ENCODE data around the gene FBXO47.

The FBXO47 gene

GRCh38 chr17:38889745-38890409 lies 77.3 kb downstream of the FBXO47 start:
- TF ChIP-seq ZBTB20 (tag by site-specific recombination; IDR thresholded peaks at IDR 0.05) = no peak
- TF ChIP-seq KLF8 (tag by site-specific recombination; IDR thresholded peaks at IDR 0.05) = no peak
- no peak for TF ChIP-seq KLF16 (tag by site-specific recombination; IDR thresholded peaks at IDR 0.05)
- no peak for TF ChIP-seq ZNF558 (tag by site-specific recombination; IDR thresholded peaks at IDR 0.05)
- no peak for TF ChIP-seq ZNF571 (tag by site-specific recombination; IDR thresholded peaks at IDR 0.05)
- no peak for TF ChIP-seq PATZ1 (tag by site-specific recombination; IDR thresholded peaks at IDR 0.05)
- TF ChIP-seq SP7 (tag by site-specific recombination; IDR thresholded peaks at IDR 0.05) = no peak
- TF ChIP-seq ZSCAN30 (tag by site-specific recombination; IDR thresholded peaks at IDR 0.05) = no peak
- TF ChIP-seq ZNF266 (tag by site-specific recombination; IDR thresholded peaks at IDR 0.05; ENCODE audit: low read depth) = no peak
- no peak for TF ChIP-seq ZBTB48 (tag by site-specific recombination; IDR thresholded peaks at IDR 0.05)
- no peak for TF ChIP-seq ZNF529 (tag by site-specific recombination; IDR thresholded peaks at IDR 0.05; ENCODE audit: insufficient replicate concordance)
- TF ChIP-seq GLIS2 (tag by site-specific recombination; IDR thresholded peaks at IDR 0.05) = no peak
- TF ChIP-seq ZNF433 (tag by site-specific recombination; IDR thresholded peaks at IDR 0.05; ENCODE audit: low read depth) = no peak
- TF ChIP-seq MYNN (tag by site-specific recombination; IDR thresholded peaks at IDR 0.05; ENCODE audit: borderline replicate concordance) = no peak
- TF ChIP-seq YY2 (tag by site-specific recombination; IDR thresholded peaks at IDR 0.05) = no peak
- TF ChIP-seq ZNF423 (tag by site-specific recombination; IDR thresholded peaks at IDR 0.05) = no peak
- TF ChIP-seq ZNF184 (tag by site-specific recombination; IDR thresholded peaks at IDR 0.05) = no peak
- TF ChIP-seq SCRT1 (tag by site-specific recombination; IDR thresholded peaks at IDR 0.05; ENCODE audit: borderline replicate concordance) = no peak
- H3K9me3 ChIP-seq (ENCODE audit: control insufficient read depth, insufficient read depth, low read depth, low read length) = no peaks in the 10 kb centered on the region
- H3K27ac ChIP-seq (ENCODE audit: extremely low read depth, low read depth, low read length) = no peak overlapping the region
- POLR2A ChIA-PET = no interaction called here
- H3K4me3 ChIP-seq (ENCODE audit: low read depth, low read length) = no peak overlapping the region
- H3K4me1 ChIP-seq (ENCODE audit: control insufficient read depth, insufficient read depth, low read length) = 0 out of 2 replicates have a peak, but pooled peaks cover 3% of the 10 kb centered on the region
- peaks cover 0 to 54% of the 10 kb centered on the region in 2 experiments; a peak in 2 of 3 replicates for H3K36me3 ChIP-seq (ENCODE audit: control insufficient read depth in 2 of 2, insufficient read depth in 1 of 2, low read length in 2 of 2)
- CTCF ChIA-PET = interaction anchor here (0.6 to 0.8 kb wide), 2 partner anchors 14 to 94 kb away, joined by 3 to 4 read pairs; no protein-coding TSS in a partner anchor

GRCh38 chr17:38888842-38889241 lies 78.4 kb downstream of the FBXO47 start:
- H3K36me3 ChIP-seq (ENCODE audit: control insufficient read depth in 2 of 2, insufficient read depth in 1 of 2, low read length in 2 of 2) = peaks cover 0 to 51% of the 10 kb centered on the region in 2 experiments; a peak in 2 of 3 replicates
- H3K9me3 ChIP-seq (ENCODE audit: control insufficient read depth, insufficient read depth, low read depth, low read length) = no peaks in the 10 kb centered on the region
- CTCF ChIA-PET = no interaction called here
- 0 out of 2 replicates have a peak, but pooled peaks cover 3% of the 10 kb centered on the region for H3K4me1 ChIP-seq (ENCODE audit: control insufficient read depth, insufficient read depth, low read length)
- no peak overlapping the region for H3K27ac ChIP-seq (ENCODE audit: extremely low read depth, low read depth, low read length)
- POLR2A ChIA-PET = no interaction called here
- H3K4me3 ChIP-seq (ENCODE audit: low read depth, low read length) = no peak overlapping the region
- no peak for TF ChIP-seq ZNF280C (tag by site-specific recombination; IDR thresholded peaks at IDR 0.05)
- TF ChIP-seq ZSCAN5A (tag by site-specific recombination; IDR thresholded peaks at IDR 0.05) = no peak
- no peak for TF ChIP-seq ZFHX2 (tag by site-specific recombination; conservative IDR thresholded peaks at IDR 0.05)
- no peak for TF ChIP-seq ZNF37A (tag by site-specific recombination; IDR thresholded peaks at IDR 0.05)
- TF ChIP-seq ZNF777 (tag by site-specific recombination; IDR thresholded peaks at IDR 0.05; ENCODE audit: borderline replicate concordance) = no peak
- TF ChIP-seq ZNF335 (tag by site-specific recombination; conservative IDR thresholded peaks at IDR 0.05) = no peak
- no peak for TF ChIP-seq ZNF26 (tag by site-specific recombination; IDR thresholded peaks at IDR 0.05)
- no peak for TF ChIP-seq ZNF202 (tag by site-specific recombination; IDR thresholded peaks at IDR 0.05; ENCODE audit: borderline replicate concordance)
- no peak for TF ChIP-seq ZNF16 (tag by site-specific recombination; IDR thresholded peaks at IDR 0.05; ENCODE audit: low read depth)
- no peak for TF ChIP-seq ZNF211 (tag by site-specific recombination; IDR thresholded peaks at IDR 0.05; ENCODE audit: low read depth)
- no peak for TF ChIP-seq ZFP37 (tag by site-specific recombination; IDR thresholded peaks at IDR 0.05)
- TF ChIP-seq ZNF302 (tag by site-specific recombination; IDR thresholded peaks at IDR 0.05; ENCODE audit: low read depth) = no peak
- TF ChIP-seq ZBTB20 (tag by site-specific recombination; IDR thresholded peaks at IDR 0.05) = no peak

Data from HEK293 (cell line).